ENCODE results near the gene TRPM1. TPM values are rescaled to one million over a fixed set of nuclear protein-coding genes. Genes with fewer than 3 reads are reported as not detected.

Gene TRPM1
- polyA plus RNA-seq, 3 donors: 0.03 to 0.04 TPM; not detected in 1

DNA sequence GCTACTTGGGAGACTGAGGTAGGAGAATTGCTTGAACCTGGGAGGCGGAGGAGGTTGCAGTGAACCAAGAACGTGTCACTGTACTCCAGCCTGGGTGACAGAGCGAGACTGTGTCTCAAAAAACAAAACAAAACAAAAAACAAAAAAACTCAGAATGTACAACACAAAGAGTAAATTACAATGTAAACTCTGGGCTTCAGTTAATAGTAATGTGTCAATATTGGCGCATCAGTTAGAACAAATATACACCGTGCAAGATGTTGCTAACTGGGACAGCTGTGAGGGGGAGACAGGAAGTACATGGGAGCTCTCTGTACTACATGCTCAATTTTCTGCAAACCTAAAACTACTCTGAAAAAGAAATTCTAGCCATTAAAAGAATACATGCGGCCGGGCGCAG lies 23.5 kb upstream of the TRPM1 start:
- Histone ChIP-seq H3K4me2 (replicated peaks; ENCODE audit: extremely low read depth, low read length, poor library complexity, severe bottlenecking) (no peak overlapping the region), H3K9ac (ENCODE audit: insufficient read depth, low read length, poor library complexity, severe bottlenecking) (no peak overlapping the region), H3K4me1 (ENCODE audit: control insufficient read depth in 1 of 2, insufficient read depth in 2 of 2, low read length in 2 of 2) (peaks cover 4 to 12% of the 10 kb centered on the region in 2 donors), H4K20me1 (ENCODE audit: insufficient read depth, low read length) (no peaks in the 10 kb centered on the region), H3K36me3 (replicated peaks in 1 of 2; ENCODE audit: control insufficient read depth in 1 of 2, insufficient read depth in 2 of 2, low read length in 2 of 2) (no peaks in the 10 kb centered on the region), H3K4me3 (replicated peaks in 1 of 3; ENCODE audit: low read depth in 2 of 3, low read length in 3 of 3) (no peak overlapping the region), H3K27ac (ENCODE audit: low read depth in 1 of 2, low read length in 2 of 2) (no peak overlapping the region), H3K27me3 (ENCODE audit: control insufficient read depth in 2 of 2, insufficient read depth in 2 of 2, low read length in 2 of 2) (no peaks in the 10 kb centered on the region), H3K9me3 (replicated peaks in 1 of 2; ENCODE audit: control insufficient read depth in 1 of 2, insufficient read depth in 1 of 2, low read length in 2 of 2) (peaks cover 0 to 8% of the 10 kb centered on the region in 2 donors), H3K79me2 (ENCODE audit: insufficient read depth, low read length) (no peaks in the 10 kb centered on the region), H2AFZ (ENCODE audit: insufficient read depth, low read depth, low read length, poor library complexity, severe bottlenecking) (no peak overlapping the region)
- H3K27me3 Mint-ChIP-seq (ENCODE audit: low read depth in 3 of 3): peaks cover 3 to 5% (median 4%) of the 10 kb centered on the region in 3 donors
- peaks cover 10% of the 10 kb centered on the region for H3K4me1 Mint-ChIP-seq
- intact Hi-C loops (cut with micrococcal nuclease): loop anchor here in 1 of 2 donors (10.0 kb wide), 2 partner anchors 150 to 460 kb away; no protein-coding TSS in a partner anchor
- WGBS (ENCODE audit: insufficient coverage): no CpG with 5 or more reads among the region's 8 CpGs
- H3K9me3 Mint-ChIP-seq: peaks cover 3 to 20% (median 15%) of the 10 kb centered on the region in 7 donors
- H3K27ac Mint-ChIP-seq: no peak overlapping the region
- H3K36me3 Mint-ChIP-seq: no peaks in the 10 kb centered on the region
- TF ChIP-seq, protein P1, sequence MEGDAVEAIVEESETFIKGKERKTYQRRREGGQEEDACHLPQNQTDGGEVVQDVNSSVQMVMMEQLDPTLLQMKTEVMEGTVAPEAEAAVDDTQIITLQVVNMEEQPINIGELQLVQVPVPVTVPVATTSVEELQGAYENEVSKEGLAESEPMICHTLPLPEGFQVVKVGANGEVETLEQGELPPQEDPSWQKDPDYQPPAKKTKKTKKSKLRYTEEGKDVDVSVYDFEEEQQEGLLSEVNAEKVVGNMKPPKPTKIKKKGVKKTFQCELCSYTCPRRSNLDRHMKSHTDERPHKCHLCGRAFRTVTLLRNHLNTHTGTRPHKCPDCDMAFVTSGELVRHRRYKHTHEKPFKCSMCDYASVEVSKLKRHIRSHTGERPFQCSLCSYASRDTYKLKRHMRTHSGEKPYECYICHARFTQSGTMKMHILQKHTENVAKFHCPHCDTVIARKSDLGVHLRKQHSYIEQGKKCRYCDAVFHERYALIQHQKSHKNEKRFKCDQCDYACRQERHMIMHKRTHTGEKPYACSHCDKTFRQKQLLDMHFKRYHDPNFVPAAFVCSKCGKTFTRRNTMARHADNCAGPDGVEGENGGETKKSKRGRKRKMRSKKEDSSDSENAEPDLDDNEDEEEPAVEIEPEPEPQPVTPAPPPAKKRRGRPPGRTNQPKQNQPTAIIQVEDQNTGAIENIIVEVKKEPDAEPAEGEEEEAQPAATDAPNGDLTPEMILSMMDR (IDR thresholded peaks at IDR 0.05): no peak
- DNase-seq: no peak
- no peak overlapping the region for H3K4me3 Mint-ChIP-seq

GRCh38 chr15:31116423-31117030 lies 15.0 kb upstream of the TRPM1 start:
- peaks cover 9 to 28% (median 22%) of the 10 kb centered on the region in 7 donors for H3K9me3 Mint-ChIP-seq
- no peaks in the 10 kb centered on the region for H3K4me1 Mint-ChIP-seq
- H3K27me3 Mint-ChIP-seq (ENCODE audit: low read depth in 3 of 3): peaks cover 0 to 4% (median 0%) of the 10 kb centered on the region in 3 donors
- TF ChIP-seq, protein P1 (IDR thresholded peaks at IDR 0.05): no peak
- Histone ChIP-seq H3K4me3 (replicated peaks in 1 of 3; ENCODE audit: low read depth in 2 of 3, low read length in 3 of 3) (no peak overlapping the region), H3K4me1 (ENCODE audit: control insufficient read depth in 1 of 2, insufficient read depth in 2 of 2, low read length in 2 of 2) (no peaks in the 10 kb centered on the region), H3K36me3 (replicated peaks in 1 of 2; ENCODE audit: control insufficient read depth in 1 of 2, insufficient read depth in 2 of 2, low read length in 2 of 2) (no peaks in the 10 kb centered on the region), H3K9ac (ENCODE audit: insufficient read depth, low read length, poor library complexity, severe bottlenecking) (no peak overlapping the region), H3K79me2 (ENCODE audit: insufficient read depth, low read length) (no peaks in the 10 kb centered on the region), H3K27ac (ENCODE audit: low read depth in 1 of 2, low read length in 2 of 2) (no peak overlapping the region), H3K4me2 (replicated peaks; ENCODE audit: extremely low read depth, low read length, poor library complexity, severe bottlenecking) (no peak overlapping the region), H3K9me3 (replicated peaks in 1 of 2; ENCODE audit: control insufficient read depth in 1 of 2, insufficient read depth in 1 of 2, low read length in 2 of 2) (peaks cover 0 to 11% of the 10 kb centered on the region in 2 donors), H4K20me1 (ENCODE audit: insufficient read depth, low read length) (no peaks in the 10 kb centered on the region), H3K27me3 (ENCODE audit: control insufficient read depth in 2 of 2, insufficient read depth in 2 of 2, low read length in 2 of 2) (no peaks in the 10 kb centered on the region), H2AFZ (ENCODE audit: insufficient read depth, low read depth, low read length, poor library complexity, severe bottlenecking) (no peak overlapping the region)
- peaks cover 0 to 4% of the 10 kb centered on the region in 2 donors for H3K36me3 Mint-ChIP-seq
- no peak overlapping the region for H3K4me3 Mint-ChIP-seq
- intact Hi-C loops (cut with micrococcal nuclease): no loop called here
- no CpG with 5 or more reads among the region's 6 CpGs for WGBS (ENCODE audit: insufficient coverage)
- no peak for DNase-seq
- no peak overlapping the region for H3K27ac Mint-ChIP-seq
